Tibial artery (tissue), 4 donors: ENCODE results near the gene CDX2.

Source experiments
- DNase-seq, 2 donors: peaks; one replicate each; pipeline ENCODE4 v3.0.0-alpha.2; 2019
- H3K27ac ChIP-seq, 2 donors: fragments of 200-600 bp; sonication (generic) in 1 of 2; 1 replicate in 1 of 2; 2 replicates in 1 of 2; pipeline ENCODE4 v1.5.1; 2018 to 2019; ENCODE audit warnings: mild to moderate bottlenecking in 1 of 2
- H3K27me3 ChIP-seq, 2 donors: fragments of 200-600 bp; sonication (generic) in 1 of 2; one replicate each; pipeline versions ENCODE4 v1.5.1 to v1.6.0; 2016 to 2019
- H3K36me3 ChIP-seq, 3 donors: fragments of 200-600 bp; sonication (generic) in 2 of 3; one replicate each; pipeline ENCODE4 v1.5.1; 2016 to 2019; ENCODE audit warnings: mild to moderate bottlenecking in 2 of 3
- H3K4me1 ChIP-seq, 4 donors: fragments of 200-600 bp; sonication (generic) in 2 of 4; 1 replicate in 3 of 4; 2 replicates in 1 of 4; pipeline ENCODE4 v1.5.1; 2016 to 2019
- H3K4me3 ChIP-seq, 2 donors: fragments of 200-600 bp; sonication (generic) in 1 of 2; 1 replicate in 1 of 2; 2 replicates in 1 of 2; pipeline ENCODE4 v1.5.1; 2018 to 2019; ENCODE audit warnings: mild to moderate bottlenecking in 2 of 2
- H3K9me3 ChIP-seq, 3 donors: fragments of 200-600 bp; sonication (generic) in 1 of 3; one replicate each; pipeline ENCODE4 v1.5.1; 2016 to 2019
- intact Hi-C: fragments of 100-400 bp; cut with DNase I; formaldehyde crosslinking; loops from one replicate; pipeline ENCODE4 v1.15.0; 2023; ENCODE audit warnings: low total_unique reads
- TF ChIP-seq, protein P1 (sequence below), 2 experiments: fragments of 200-600 bp in 1 of 2; fragments of 450-650 bp in 1 of 2; IDR thresholded peaks; one replicate each; pipeline ENCODE4 v1.5.1; 2017 to 2019; ENCODE audit warnings: antibody characterized with exemption in 2 of 2, mild to moderate bottlenecking in 1 of 2, moderate library complexity in 1 of 2

The CDX2 gene

DNA sequence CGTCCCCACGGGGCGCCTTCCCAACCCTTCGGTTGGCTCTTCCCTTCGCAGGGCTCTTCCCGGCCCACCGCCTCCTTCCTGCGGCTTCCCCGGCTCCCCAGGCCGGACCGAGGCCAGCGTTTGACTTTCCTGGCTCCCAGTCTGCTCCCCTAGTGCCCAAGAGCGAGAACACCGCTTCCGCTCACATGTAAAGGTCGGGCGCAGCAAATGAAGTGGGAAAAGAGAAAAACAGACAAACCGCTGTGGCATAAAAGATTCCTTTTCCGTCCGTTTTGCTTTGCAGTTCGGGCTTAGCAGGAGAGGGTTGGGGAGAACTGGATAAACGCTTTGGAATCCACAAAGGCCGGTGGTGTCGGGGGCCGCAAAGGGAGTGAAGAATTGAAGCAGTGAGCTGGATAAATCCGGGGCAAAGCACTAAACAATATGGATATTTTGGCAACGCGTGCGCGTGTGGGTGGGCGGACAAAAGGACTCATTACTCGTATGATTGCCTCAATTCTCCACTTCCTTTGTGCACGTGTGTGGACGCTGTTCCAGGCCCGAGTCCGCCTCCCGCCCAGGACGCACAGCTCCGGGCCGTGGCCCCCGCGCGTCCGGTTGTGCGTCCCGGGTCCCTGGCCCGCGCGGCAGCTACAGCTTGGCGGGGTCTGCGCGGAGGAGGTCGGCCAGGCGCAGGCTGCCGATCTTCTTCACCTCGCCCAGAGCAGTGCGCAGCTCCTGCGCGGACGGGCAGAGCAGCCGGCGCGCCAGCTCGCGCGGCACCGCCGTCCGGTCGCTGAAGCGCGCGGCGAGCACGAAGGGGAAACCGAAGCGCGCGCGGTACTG is 8.6 kb upstream of the CDX2 start:
- peaks cover 0 to 43% (median 30%) of the 10 kb centered on the region in 4 donors for H3K4me1 ChIP-seq
- DNase-seq, result peak in 1 of 2 donors; percentile 20
- H3K36me3 ChIP-seq, result no peaks in the 10 kb centered on the region
- no peak overlapping the region for H3K27ac ChIP-seq
- TF ChIP-seq, protein P1, sequence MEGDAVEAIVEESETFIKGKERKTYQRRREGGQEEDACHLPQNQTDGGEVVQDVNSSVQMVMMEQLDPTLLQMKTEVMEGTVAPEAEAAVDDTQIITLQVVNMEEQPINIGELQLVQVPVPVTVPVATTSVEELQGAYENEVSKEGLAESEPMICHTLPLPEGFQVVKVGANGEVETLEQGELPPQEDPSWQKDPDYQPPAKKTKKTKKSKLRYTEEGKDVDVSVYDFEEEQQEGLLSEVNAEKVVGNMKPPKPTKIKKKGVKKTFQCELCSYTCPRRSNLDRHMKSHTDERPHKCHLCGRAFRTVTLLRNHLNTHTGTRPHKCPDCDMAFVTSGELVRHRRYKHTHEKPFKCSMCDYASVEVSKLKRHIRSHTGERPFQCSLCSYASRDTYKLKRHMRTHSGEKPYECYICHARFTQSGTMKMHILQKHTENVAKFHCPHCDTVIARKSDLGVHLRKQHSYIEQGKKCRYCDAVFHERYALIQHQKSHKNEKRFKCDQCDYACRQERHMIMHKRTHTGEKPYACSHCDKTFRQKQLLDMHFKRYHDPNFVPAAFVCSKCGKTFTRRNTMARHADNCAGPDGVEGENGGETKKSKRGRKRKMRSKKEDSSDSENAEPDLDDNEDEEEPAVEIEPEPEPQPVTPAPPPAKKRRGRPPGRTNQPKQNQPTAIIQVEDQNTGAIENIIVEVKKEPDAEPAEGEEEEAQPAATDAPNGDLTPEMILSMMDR (IDR thresholded peaks at IDR 0.05), result no peak
- peak overlapping the region in 1 of 2 donors; percentile 6 for H3K4me3 ChIP-seq
- intact Hi-C loops, result no loop called here
- peaks cover 0 to 100% of the 10 kb centered on the region in 2 donors for H3K27me3 ChIP-seq
- H3K9me3 ChIP-seq, result no peaks in the 10 kb centered on the region

DNA sequence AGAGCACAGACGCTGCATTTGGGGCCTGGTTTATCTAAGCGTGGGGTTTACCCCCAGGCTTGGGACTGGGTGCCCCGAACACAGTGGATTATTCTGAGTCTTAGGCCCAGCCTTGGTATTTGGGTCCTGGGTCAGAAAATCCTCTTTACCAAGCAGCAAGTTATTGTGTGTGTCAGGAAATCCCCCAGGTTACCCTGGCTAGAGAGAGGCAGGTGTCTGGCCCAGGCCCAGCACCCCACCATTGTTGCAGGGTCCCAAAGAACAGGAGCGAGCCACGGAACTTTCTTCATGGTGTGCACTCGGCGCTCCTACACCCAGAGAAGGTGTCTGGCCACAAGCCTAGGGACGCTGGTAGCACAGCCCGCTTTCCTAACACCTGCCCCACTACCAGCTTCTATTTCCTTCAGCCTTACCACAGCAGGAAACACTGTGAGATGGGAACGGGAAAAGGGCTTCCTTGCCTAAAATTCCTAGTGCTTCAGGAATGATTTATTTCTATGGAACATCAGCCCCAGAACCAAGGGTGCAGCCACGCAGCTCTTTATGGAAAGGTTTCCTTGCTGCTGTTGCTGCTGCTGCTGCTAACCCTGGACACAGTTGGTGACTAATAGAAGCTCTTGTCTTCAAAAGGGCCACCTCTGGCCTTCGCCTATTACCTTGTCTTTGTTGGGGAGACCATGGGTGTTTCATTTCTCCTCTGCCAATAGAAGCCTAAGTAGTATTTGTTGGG is 7.4 kb upstream of the CDX2 start:
- no peak overlapping the region for H3K4me3 ChIP-seq
- DNase-seq, result peak in 1 of 2 donors; percentile 28
- peaks cover 0 to 100% of the 10 kb centered on the region in 2 donors for H3K27me3 ChIP-seq
- H3K9me3 ChIP-seq, result no peaks in the 10 kb centered on the region
- no peak overlapping the region for H3K27ac ChIP-seq
- TF ChIP-seq, protein P1 (IDR thresholded peaks at IDR 0.05), result no peak
- peaks cover 0 to 43% (median 30%) of the 10 kb centered on the region in 4 donors for H3K4me1 ChIP-seq
- intact Hi-C loops, result no loop called here
- H3K36me3 ChIP-seq, result no peaks in the 10 kb centered on the region

DNA sequence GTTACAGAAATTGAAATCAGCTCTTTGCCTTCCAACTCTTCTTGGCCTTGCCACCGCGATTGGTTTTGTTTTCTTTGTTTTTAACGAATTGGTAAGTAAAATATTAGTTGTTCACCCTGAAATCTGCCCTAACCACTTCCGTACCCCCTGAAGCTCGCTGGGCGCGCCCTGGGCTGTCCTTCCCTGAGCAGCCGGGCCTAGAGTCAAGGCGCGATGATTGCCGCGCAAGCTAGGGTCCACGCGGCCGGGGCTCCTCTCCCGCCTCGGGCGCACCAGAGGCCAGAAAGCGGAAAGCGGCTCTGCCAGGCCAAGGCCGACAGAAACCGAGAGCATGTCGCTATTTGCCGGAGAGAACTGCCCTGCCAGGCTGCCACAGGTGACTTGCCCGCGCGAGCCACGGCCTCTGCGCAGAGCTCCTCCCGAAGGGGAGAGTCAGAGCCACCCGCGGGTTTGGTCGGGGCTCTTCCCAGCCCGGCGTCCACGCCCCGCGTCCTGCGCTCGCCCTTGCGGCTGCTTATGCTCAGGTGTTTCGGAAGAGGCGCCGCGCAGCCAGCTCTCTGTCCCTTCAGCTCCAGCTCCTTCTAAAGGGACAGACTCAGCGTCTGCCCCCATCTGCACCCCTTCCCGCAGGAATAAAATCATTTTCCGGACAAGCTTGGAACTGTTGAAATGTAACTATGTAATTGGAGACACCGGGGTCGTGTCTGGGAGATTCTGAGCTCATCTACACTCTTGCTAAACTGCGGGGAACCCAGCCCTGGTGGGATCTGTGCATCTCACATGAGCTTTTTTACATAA is 6.6 kb upstream of the CDX2 start:
- peak in 1 of 2 donors; percentile 54 for DNase-seq
- Histone ChIP-seq H3K27me3 (peaks cover 0 to 100% of the 10 kb centered on the region in 2 donors), H3K9me3 (no peaks in the 10 kb centered on the region), H3K4me1 (peaks cover 0 to 42% (median 31%) of the 10 kb centered on the region in 4 donors), H3K4me3 (no peak overlapping the region), H3K36me3 (no peaks in the 10 kb centered on the region), H3K27ac (no peak overlapping the region)
- intact Hi-C loops, result no loop called here
- TF ChIP-seq, protein P1 (IDR thresholded peaks at IDR 0.05), result no peak

DNA sequence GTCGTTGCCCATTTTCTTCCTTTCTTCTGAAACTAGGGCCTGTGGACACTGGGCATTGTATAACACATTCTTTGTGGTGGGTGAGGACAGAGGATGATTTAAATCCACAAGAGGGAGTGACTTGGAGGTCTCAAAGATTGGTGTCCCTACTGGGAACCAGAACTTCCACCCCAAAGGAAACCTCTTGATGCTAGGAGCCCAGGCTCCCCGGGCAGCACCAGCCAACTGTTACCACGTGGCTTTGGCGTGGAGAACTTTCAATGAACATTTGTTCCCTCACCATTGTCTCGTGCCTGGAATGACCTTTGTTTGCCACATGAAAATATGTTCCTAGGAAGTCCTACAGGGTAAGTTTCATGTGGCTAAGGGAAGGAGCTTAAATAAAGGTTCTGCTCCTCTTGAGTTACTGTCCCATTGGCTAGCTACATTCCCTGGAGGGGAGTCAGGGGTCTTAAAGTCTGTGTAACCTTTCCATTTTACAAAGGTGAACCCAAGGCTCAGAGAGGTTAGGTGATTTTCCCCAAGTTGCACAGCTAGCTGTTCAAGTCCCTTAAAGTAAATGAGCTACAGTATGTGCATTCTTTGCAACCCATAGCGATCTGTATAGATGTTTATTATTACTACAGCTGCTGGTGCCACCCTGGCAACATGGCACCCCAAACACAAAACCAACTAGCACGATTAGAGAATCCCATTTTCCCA is 5.0 kb upstream of the CDX2 start:
- H3K27me3 ChIP-seq, result peaks cover 0 to 100% of the 10 kb centered on the region in 2 donors
- intact Hi-C loops, result no loop called here
- peak in 1 of 2 donors; percentile 9 for DNase-seq

More for the DNA sequence above, 5.0 kb upstream of the CDX2 start:
- TF ChIP-seq, protein P1 (IDR thresholded peaks at IDR 0.05), result no peak
- H3K9me3 ChIP-seq, result no peaks in the 10 kb centered on the region
- no peak overlapping the region for H3K4me3 ChIP-seq
- no peaks in the 10 kb centered on the region for H3K36me3 ChIP-seq
- no peak overlapping the region for H3K27ac ChIP-seq
- peaks cover 0 to 34% (median 18%) of the 10 kb centered on the region in 4 donors for H3K4me1 ChIP-seq
